K562 (cell line): ENCODE results near the gene LMBR1. TPM values are rescaled to one million over a fixed set of nuclear protein-coding genes. Genes with fewer than 3 reads are reported as not detected.
"Not testable (repeated sequence)": the region's sequence is repeated elsewhere in the genome, so short reads cannot be mapped to it uniquely, and the experiment has no call there.

ENCODE experiments used
- ATAC-seq: fragments of 200-7000 bp; cut with Tn5 transposase; 3 replicates; pipeline ENCODE4 v1.9.1; 2020; ENCODE audit warnings: moderate library complexity
- BruUV-seq: library from RNA; stranded (reverse); fragments of 400-500 nt; replicated peaks from 2 replicates; lab custom pipeline; 2021; lab: Mats Ljungman, UMichigan
- CTCF ChIA-PET: fragments of 300-600 bp; formaldehyde crosslinking; extraction: SDS; loops from one replicate; lab custom pipeline; 2021; ENCODE audit warnings: low intra/inter-chr PET ratio; lab: Yijun Ruan, JAX
- POLR2A ChIA-PET: fragments of 300-600, 350-650 bp; sonication (Branson Sonifier 250); formaldehyde crosslinking; extraction: SDS; loops from one replicate; lab custom pipeline; 2021; ENCODE audit warnings: antibody characterized with exemption, inconsistent platforms; lab: Yijun Ruan, JAX
- DNase-seq, 4 experiments: peaks; one replicate each; pipeline versions ENCODE4 v3.0.0 to v3.0.0-alpha.2; 2011 to 2018; ENCODE audit warnings: low spot score in 3 of 4, mixed read lengths in 3 of 4; ENCODE audit errors: extremely low read depth in 1 of 4
- FAIRE-seq: peaks from 2 replicates; lab custom pipeline; 2011; peaks lifted over from hg19 to GRCh38; lab: Jason Lieb, UNC
- H2AFZ ChIP-seq: 2 replicates; pipeline ENCODE4 v1.6.0; 2011; ENCODE audit warnings: low read depth, low read length, control low read depth, inconsistent platforms
- H3K27ac ChIP-seq: fragments of 200-600 bp; 3 replicates; pipeline ENCODE4 v1.8.0; 2011; ENCODE audit warnings: low read depth, mild to moderate bottlenecking, control low read depth, inconsistent platforms, low read length, moderate library complexity, mixed read lengths; ENCODE audit errors: extremely low read depth
- H3K27me3 ChIP-seq, 2 experiments: fragments of 300-600 bp in 1 of 2; 2 replicates in 1 of 2; 3 replicates in 1 of 2; pipeline versions ENCODE4 v1.6.0 to v1.8.0; 2011; ENCODE audit warnings: inconsistent platforms in 2 of 2, low read length in 2 of 2, mild to moderate bottlenecking in 1 of 2, mixed read lengths in 1 of 2, moderate library complexity in 1 of 2; ENCODE audit not compliant: control insufficient read depth in 2 of 2, insufficient read depth in 2 of 2
- H3K36me3 ChIP-seq: fragments of 300-600 bp; 3 replicates; pipeline ENCODE4 v1.8.0; 2011; ENCODE audit warnings: mild to moderate bottlenecking, low read length, inconsistent platforms; ENCODE audit not compliant: control insufficient read depth, insufficient read depth
- H3K4me1 ChIP-seq, 2 experiments: fragments of 200-600 bp in 1 of 2; replicated peaks in 1 of 2; 2 replicates in 1 of 2; 3 replicates in 1 of 2; pipeline versions ENCODE4 v1.5.1 to v1.8.0; 2011; ENCODE audit warnings: inconsistent platforms in 2 of 2, low read length in 2 of 2, mild to moderate bottlenecking in 1 of 2, mixed read lengths in 1 of 2, moderate library complexity in 1 of 2; ENCODE audit not compliant: control insufficient read depth in 2 of 2, insufficient read depth in 2 of 2
- H3K4me2 ChIP-seq: 2 replicates; pipeline ENCODE4 v1.6.1; 2011; ENCODE audit warnings: low read length, control low read depth, inconsistent platforms, mixed read lengths; ENCODE audit not compliant: insufficient read depth
- H3K4me3 ChIP-seq: fragments of 200-600 bp; sonication (generic), shearing (Covaris generic); 2 replicates; pipeline ENCODE4 v1.5.1; 2016; ENCODE audit warnings: control low read depth, inconsistent platforms
- H3K79me2 ChIP-seq: fragments of 200-600 bp; 3 replicates; pipeline ENCODE4 v1.8.0; 2011; ENCODE audit warnings: low read length, inconsistent platforms; ENCODE audit not compliant: control insufficient read depth, insufficient read depth
- H3K9ac ChIP-seq, 2 experiments: 2 replicates each; pipeline versions ENCODE4 v1.6.0 to v1.6.1; 2011; ENCODE audit warnings: low read depth in 2 of 2, low read length in 2 of 2, control low read depth in 1 of 2, inconsistent platforms in 1 of 2, mild to moderate bottlenecking in 1 of 2, mixed read lengths in 1 of 2; ENCODE audit not compliant: insufficient read depth in 1 of 2
- H3K9me1 ChIP-seq: one replicate; pipeline ENCODE4 v1.6.0; 2011; ENCODE audit warnings: inconsistent platforms, mild to moderate bottlenecking, low read length, moderate library complexity; ENCODE audit not compliant: control insufficient read depth, insufficient read depth
- H3K9me3 ChIP-seq: replicated peaks from 2 replicates; pipeline ENCODE4 v1.5.1; 2011; ENCODE audit warnings: low read depth, low read length, inconsistent platforms; ENCODE audit not compliant: control insufficient read depth, insufficient read depth
- H4K20me1 ChIP-seq: replicated peaks from 2 replicates; pipeline ENCODE4 v1.6.1; 2011; ENCODE audit warnings: low read length, inconsistent platforms, mixed read lengths; ENCODE audit not compliant: control insufficient read depth, insufficient read depth
- GATA2 ChIP-seq: sonication (generic); formaldehyde crosslinking; IDR thresholded peaks from 2 replicates; pipeline ENCODE4 v1.4.0; 2020; ENCODE audit warnings: mild to moderate bottlenecking, missing genetic modification reagents
- HNRNPK ChIP-seq: fragments of 200-400 bp; formaldehyde crosslinking; IDR thresholded peaks from one replicate; pipeline ENCODE4 v1.6.1; 2018; ENCODE audit warnings: mild to moderate bottlenecking, low read depth, low read length; ENCODE audit not compliant: poor library complexity, severe bottlenecking
- MEF2A ChIP-seq: IDR thresholded peaks from 2 replicates; pipeline ENCODE4 v1.6.1; 2011; ENCODE audit warnings: low read depth, mild to moderate bottlenecking, low read length, moderate library complexity; ENCODE audit not compliant: control insufficient read depth
- NELFE ChIP-seq: IDR thresholded peaks from 2 replicates; pipeline ENCODE4 v1.6.1; 2011; ENCODE audit warnings: mild to moderate bottlenecking; ENCODE audit not compliant: insufficient read depth, insufficient read length
- NFIC ChIP-seq: fragments of 450-650 bp; IDR thresholded peaks from 2 replicates; pipeline ENCODE4 v1.6.1; 2017; ENCODE audit warnings: mild to moderate bottlenecking, inconsistent platforms
- ZNF780A ChIP-seq: fragments of 250-450 bp; sonication (Bioruptor Pico); IDR thresholded peaks from 2 replicates; pipeline ENCODE4 v1.5.0; 2021; ENCODE audit warnings: mild to moderate bottlenecking
- WGBS: fragments of 100-300 bp; shearing (Covaris generic); methylation state at CpG from one replicate; pipeline ENCODE4 v1.1.6; 2016; ENCODE audit warnings: low coverage, mixed read lengths; ENCODE audit not compliant: insufficient coverage; ENCODE audit errors: missing lambda C conversion rate; 5-methylcytosine and 5-hydroxymethylcytosine counted together
- in situ Hi-C: fragments of 300-500 bp; cut with MboI; formaldehyde crosslinking; loops from 4 replicates; pipeline ENCODE4 v1.15.0; 2018; ENCODE audit warnings: inconsistent platforms, mixed read lengths
- intact Hi-C: fragments of 100-400 bp; cut with micrococcal nuclease; formaldehyde crosslinking; loops from 2 replicates; pipeline ENCODE4 v1.14.2; 2022
- polyA plus RNA-seq, 8 experiments: library from polyadenylated mRNA; depleted of rRNA in 4 of 8; stranded (reverse) in 5 of 8; unstranded in 3 of 8; fragments of >200 nt; fragmentation: Nextera tagmentation in 2 of 8; fragmentation: Illumina TruSeq in 1 of 8; extraction: Ambion mirVana in 2 of 8; extraction: Trizol in 1 of 8; gene quantifications; 2 replicates each; pipeline versions ENCODE4 v1.2.1 to v1.2.3, GENCODE V29; 2011 to 2014; ENCODE audit warnings: inconsistent platforms in 1 of 8, missing spikeins in 1 of 8
- total RNA-seq, 7 experiments: library from RNA; depleted of rRNA in 6 of 7; stranded (reverse); fragments of >200 nt in 6 of 7; fragmentation: Illumina TruSeq in 2 of 7; extraction: Trizol in 2 of 7; gene quantifications; 2 replicates each; pipeline versions ENCODE4 v1.2.1 to v1.2.3, GENCODE V29; 2011 to 2021; ENCODE audit warnings: low replicate concordance in 1 of 7
- TF ChIP-seq, protein P1 (sequence below), 2 experiments: fragments of 450-650 bp in 1 of 2; sonication (generic) in 1 of 2; formaldehyde crosslinking in 1 of 2; IDR thresholded peaks in 1 of 2; conservative IDR thresholded peaks in 1 of 2; 2 replicates each; pipeline versions ENCODE4 v1.6.1 to v1.8.1; 2016 to 2023; ENCODE audit warnings: mild to moderate bottlenecking in 2 of 2, moderate library complexity in 2 of 2, inconsistent platforms in 1 of 2, missing genetic modification reagents in 1 of 2
- TF ChIP-seq, protein P2 (sequence below): fragments of 450-650 bp; IDR thresholded peaks from 2 replicates; pipeline ENCODE4 v1.6.1; 2016; ENCODE audit warnings: borderline replicate concordance
- TF ChIP-seq, protein P3 (sequence below): fragments of 450-650 bp; formaldehyde crosslinking; IDR thresholded peaks from 2 replicates; pipeline ENCODE4 v1.4.0; 2020; ENCODE audit warnings: mild to moderate bottlenecking, moderate library complexity

The LMBR1 gene
- total and polyA plus RNA-seq, 9 of the 15 experiments (the other 6 are each of a cell fraction or from before 2014, with no cell fraction given): 7.7 to 90.0 (median 59.9) TPM

DNA sequence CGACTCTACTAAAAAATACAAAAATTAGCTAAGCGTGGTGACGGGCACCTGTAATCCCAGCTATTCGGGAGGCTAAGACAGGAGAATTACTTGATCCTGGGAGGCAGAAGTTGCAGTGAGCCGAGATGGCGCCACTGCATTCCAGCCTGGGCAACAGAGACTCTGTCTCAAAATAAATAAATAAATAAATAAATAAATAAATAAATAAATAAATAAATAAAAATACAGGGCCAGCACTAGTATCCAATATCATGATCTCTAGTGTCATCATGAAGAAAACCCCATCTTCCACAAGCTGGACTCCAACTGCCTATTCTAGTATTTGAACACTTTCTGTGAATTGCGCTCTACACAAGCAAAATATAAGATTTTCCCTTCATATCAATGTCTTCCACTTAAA is 255.9 kb downstream of the LMBR1 start:
- H3K4me3 ChIP-seq: 0 out of 2 replicates have a peak overlapping the region, but pooled peaks have one; percentile 11
- CTCF ChIA-PET, POLR2A ChIA-PET, H3K9me3 ChIP-seq, H3K9ac ChIP-seq, FAIRE-seq, H2AFZ ChIP-seq, ATAC-seq, DNase-seq, H3K27me3 ChIP-seq, H3K36me3 ChIP-seq, in situ Hi-C loops, BruUV-seq, H3K27ac ChIP-seq, H4K20me1 ChIP-seq, H3K9me1 ChIP-seq, intact Hi-C loops: not testable (repeated sequence)
- H3K79me2 ChIP-seq: peaks cover 55% of the 10 kb centered on the region
- H3K4me1 ChIP-seq: peaks cover 5 to 15% of the 10 kb centered on the region in 2 experiments; a peak in 4 of 5 replicates
- H3K4me2 ChIP-seq: peak overlapping the region; percentile 64
- 81% methylated on average over 7 of the region's 7 CpGs for WGBS

DNA sequence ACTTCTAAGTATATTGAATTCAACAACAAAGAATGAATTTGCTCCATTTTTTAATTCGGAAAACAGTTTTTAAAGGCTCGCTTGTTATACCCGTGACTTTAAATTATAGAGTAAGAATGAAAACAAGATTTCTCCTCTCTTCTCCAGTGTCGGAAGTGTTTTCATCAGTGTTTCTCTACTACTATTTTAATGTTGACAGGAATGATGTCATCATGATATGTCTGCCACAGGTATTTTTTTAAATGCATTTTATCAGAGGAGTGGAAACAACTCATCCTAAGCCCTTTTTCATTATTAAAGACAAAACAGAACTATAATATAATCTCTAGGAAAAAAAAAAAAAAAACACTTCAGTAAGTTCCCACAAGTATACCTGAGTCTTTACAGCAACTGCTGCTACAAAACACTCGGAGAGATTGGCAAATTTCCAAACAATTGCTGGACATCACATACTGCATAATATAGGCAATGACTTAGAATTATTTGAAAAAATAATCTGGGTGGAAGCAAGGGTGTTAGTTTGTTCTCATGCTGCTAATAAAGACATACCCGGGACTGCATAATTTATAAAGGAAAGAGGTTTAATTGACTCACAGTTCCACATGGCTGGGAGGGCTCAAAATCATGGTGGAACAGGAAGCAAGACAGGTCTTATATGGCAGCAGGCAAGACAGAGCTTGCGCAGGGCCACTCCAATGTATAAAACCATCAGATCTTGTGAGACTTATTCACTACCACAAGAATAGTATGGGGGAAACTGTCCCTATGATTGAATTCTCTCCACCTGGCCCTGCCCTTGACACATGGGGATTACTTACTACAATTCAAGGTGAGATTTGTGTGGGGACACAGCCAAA is 257.2 kb downstream of the LMBR1 start:
- intact Hi-C loops (no loop called here), in situ Hi-C loops (no loop called here)
- peaks cover 3% of the 10 kb centered on the region; the same call in 1 of the 3 replicates for H3K36me3 ChIP-seq
- H3K4me3 ChIP-seq: no peak overlapping the region
- no peak for ATAC-seq
- H2AFZ ChIP-seq: no peak overlapping the region
- no peaks in the 10 kb centered on the region for H3K9me3 ChIP-seq
- no TSS peak for BruUV-seq
- peak in 1 of 4 experiments; percentile 35 for DNase-seq
- no peaks in the 10 kb centered on the region for H3K9me1 ChIP-seq
- H4K20me1 ChIP-seq: no peaks in the 10 kb centered on the region
- peaks cover 0 to 13% of the 10 kb centered on the region in 2 experiments; a peak in 4 of 5 replicates for H3K4me1 ChIP-seq
- WGBS: 51% methylated on average over 7 of the region's 7 CpGs
- no peak overlapping the region for H3K4me2 ChIP-seq
- ChIA-PET POLR2A (no interaction called here), CTCF (no interaction called here)
- no peak for TF ChIP-seq ZNF780A (CRISPR knock-in tag)
- no peak for TF ChIP-seq HNRNPK
- TF ChIP-seq, protein P1, sequence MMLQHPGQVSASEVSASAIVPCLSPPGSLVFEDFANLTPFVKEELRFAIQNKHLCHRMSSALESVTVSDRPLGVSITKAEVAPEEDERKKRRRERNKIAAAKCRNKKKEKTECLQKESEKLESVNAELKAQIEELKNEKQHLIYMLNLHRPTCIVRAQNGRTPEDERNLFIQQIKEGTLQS (IDR thresholded peaks at IDR 0.05): peak; percentile 70
- TF ChIP-seq, protein P1 (CRISPR knock-in tag; conservative IDR thresholded peaks at IDR 0.05): no peak
- TF ChIP-seq GATA2 (CRISPR knock-in tag): no peak
- TF ChIP-seq, protein P2, sequence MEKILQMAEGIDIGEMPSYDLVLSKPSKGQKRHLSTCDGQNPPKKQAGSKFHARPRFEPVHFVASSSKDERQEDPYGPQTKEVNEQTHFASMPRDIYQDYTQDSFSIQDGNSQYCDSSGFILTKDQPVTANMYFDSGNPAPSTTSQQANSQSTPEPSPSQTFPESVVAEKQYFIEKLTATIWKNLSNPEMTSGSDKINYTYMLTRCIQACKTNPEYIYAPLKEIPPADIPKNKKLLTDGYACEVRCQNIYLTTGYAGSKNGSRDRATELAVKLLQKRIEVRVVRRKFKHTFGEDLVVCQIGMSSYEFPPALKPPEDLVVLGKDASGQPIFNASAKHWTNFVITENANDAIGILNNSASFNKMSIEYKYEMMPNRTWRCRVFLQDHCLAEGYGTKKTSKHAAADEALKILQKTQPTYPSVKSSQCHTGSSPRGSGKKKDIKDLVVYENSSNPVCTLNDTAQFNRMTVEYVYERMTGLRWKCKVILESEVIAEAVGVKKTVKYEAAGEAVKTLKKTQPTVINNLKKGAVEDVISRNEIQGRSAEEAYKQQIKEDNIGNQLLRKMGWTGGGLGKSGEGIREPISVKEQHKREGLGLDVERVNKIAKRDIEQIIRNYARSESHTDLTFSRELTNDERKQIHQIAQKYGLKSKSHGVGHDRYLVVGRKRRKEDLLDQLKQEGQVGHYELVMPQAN: no peak
- no peak for TF ChIP-seq NELFE
- TF ChIP-seq MEF2A: no peak
- TF ChIP-seq, protein P3, sequence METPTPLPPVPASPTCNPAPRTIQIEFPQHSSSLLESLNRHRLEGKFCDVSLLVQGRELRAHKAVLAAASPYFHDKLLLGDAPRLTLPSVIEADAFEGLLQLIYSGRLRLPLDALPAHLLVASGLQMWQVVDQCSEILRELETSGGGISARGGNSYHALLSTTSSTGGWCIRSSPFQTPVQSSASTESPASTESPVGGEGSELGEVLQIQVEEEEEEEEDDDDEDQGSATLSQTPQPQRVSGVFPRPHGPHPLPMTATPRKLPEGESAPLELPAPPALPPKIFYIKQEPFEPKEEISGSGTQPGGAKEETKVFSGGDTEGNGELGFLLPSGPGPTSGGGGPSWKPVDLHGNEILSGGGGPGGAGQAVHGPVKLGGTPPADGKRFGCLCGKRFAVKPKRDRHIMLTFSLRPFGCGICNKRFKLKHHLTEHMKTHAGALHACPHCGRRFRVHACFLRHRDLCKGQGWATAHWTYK: no peak
- TF ChIP-seq NFIC: peak; percentile 74
- no peak for FAIRE-seq
- H3K27ac ChIP-seq: no peak overlapping the region
- no peak overlapping the region for H3K9ac ChIP-seq
- H3K79me2 ChIP-seq: peaks cover 51% of the 10 kb centered on the region
- no peaks in the 10 kb centered on the region for H3K27me3 ChIP-seq
